Measurements from ENCODE around the gene SLC25A42. TPM values are rescaled to one million over a fixed set of nuclear protein-coding genes. Genes with fewer than 3 reads are reported as not detected.

Gene SLC25A42
- total and polyA plus RNA-seq, 2 experiments from 2014 or later = 13.8 to 23.2 TPM

GRCh38 chr19:19119325-19120237, 55.8 kb downstream of the SLC25A42 start:
- 95% methylated on average over 36 of the region's 39 CpGs for WGBS (ENCODE audit: low lambda C conversion rate, missing lambda C conversion rate)
- Histone ChIP-seq H3K9me2 (replicated peaks; ENCODE audit: insufficient read depth) (no peaks in the 10 kb centered on the region), H3K27ac (no peak overlapping the region), H3K36me3 (replicated peaks; ENCODE audit: insufficient read depth, low read depth) (no peaks in the 10 kb centered on the region), H3K4me2 (no peak overlapping the region), H4K20me1 (ENCODE audit: insufficient read depth, poor library complexity, severe bottlenecking) (no peaks in the 10 kb centered on the region), H3K9me3 (ENCODE audit: low read depth) (peaks cover 5% of the 10 kb centered on the region), H3K4me1 (ENCODE audit: insufficient read depth) (no peaks in the 10 kb centered on the region), H3K27me3 (no peaks in the 10 kb centered on the region), H2AFZ (no peak overlapping the region), H3K4me3 (no peak overlapping the region), H3K79me2 (no peaks in the 10 kb centered on the region)
- no peak for DNase-seq (ENCODE audit: low spot score)
- TF ChIP-seq CTCF (IDR thresholded peaks at IDR 0.05; ENCODE audit: poor library complexity) = no peak

GRCh38 chr19:19120308-19121231, 56.8 kb downstream of the SLC25A42 start:
- Histone ChIP-seq H3K79me2 (no peaks in the 10 kb centered on the region), H3K4me1 (ENCODE audit: insufficient read depth) (no peaks in the 10 kb centered on the region), H3K27ac (no peak overlapping the region), H3K36me3 (replicated peaks; ENCODE audit: insufficient read depth, low read depth) (no peaks in the 10 kb centered on the region), H4K20me1 (ENCODE audit: insufficient read depth, poor library complexity, severe bottlenecking) (no peaks in the 10 kb centered on the region), H2AFZ (no peak overlapping the region), H3K4me2 (peak overlapping the region; percentile 25), H3K9me2 (replicated peaks; ENCODE audit: insufficient read depth) (no peaks in the 10 kb centered on the region), H3K4me3 (no peak overlapping the region), H3K9me3 (ENCODE audit: low read depth) (peaks cover 5% of the 10 kb centered on the region), H3K27me3 (no peaks in the 10 kb centered on the region)
- DNase-seq (ENCODE audit: low spot score) = peak; percentile 72
- TF ChIP-seq EZH2phosphoT487 (IDR thresholded peaks at IDR 0.05; ENCODE audit: low read depth, severe bottlenecking, unreplicated experiment) = no peak
- 70% methylated on average over 31 of the region's 39 CpGs for WGBS (ENCODE audit: low lambda C conversion rate, missing lambda C conversion rate)

GRCh38 chr19:19121371-19121770, 57.6 kb downstream of the SLC25A42 start:
- TF ChIP-seq EZH2phosphoT487 (IDR thresholded peaks at IDR 0.05; ENCODE audit: low read depth, severe bottlenecking, unreplicated experiment) (no peak), CTCF (IDR thresholded peaks at IDR 0.05; ENCODE audit: poor library complexity) (no peak), EZH2 (IDR thresholded peaks at IDR 0.05; ENCODE audit: borderline replicate concordance) (no peak)
- Histone ChIP-seq H3K9me3 (ENCODE audit: low read depth) (peaks cover 5% of the 10 kb centered on the region), H3K79me2 (no peaks in the 10 kb centered on the region), H2AFZ (no peak overlapping the region), H3K4me1 (ENCODE audit: insufficient read depth) (no peaks in the 10 kb centered on the region), H3K4me3 (no peak overlapping the region), H3K36me3 (replicated peaks; ENCODE audit: insufficient read depth, low read depth) (no peaks in the 10 kb centered on the region), H3K27ac (no peak overlapping the region), H3K27me3 (no peaks in the 10 kb centered on the region), H4K20me1 (ENCODE audit: insufficient read depth, poor library complexity, severe bottlenecking) (no peaks in the 10 kb centered on the region), H3K4me2 (no peak overlapping the region), H3K9me2 (replicated peaks; ENCODE audit: insufficient read depth) (no peaks in the 10 kb centered on the region)
- 94% methylated on average over 8 of the region's 10 CpGs for WGBS (ENCODE audit: low lambda C conversion rate, missing lambda C conversion rate)
- no peak for DNase-seq (ENCODE audit: low spot score)

GRCh38 chr19:19122902-19123301, 59.1 kb downstream of the SLC25A42 start:
- H3K4me3 ChIP-seq = no peak overlapping the region
- H3K27ac ChIP-seq = no peak overlapping the region
- DNase-seq (ENCODE audit: low spot score) = no peak
- H4K20me1 ChIP-seq (ENCODE audit: insufficient read depth, poor library complexity, severe bottlenecking) = no peaks in the 10 kb centered on the region
- H3K36me3 ChIP-seq (replicated peaks; ENCODE audit: insufficient read depth, low read depth) = no peaks in the 10 kb centered on the region
- no peak overlapping the region for H3K4me2 ChIP-seq
- no peak for TF ChIP-seq EZH2phosphoT487 (IDR thresholded peaks at IDR 0.05; ENCODE audit: low read depth, severe bottlenecking, unreplicated experiment)
- TF ChIP-seq EZH2 (IDR thresholded peaks at IDR 0.05; ENCODE audit: borderline replicate concordance) = no peak
- TF ChIP-seq CTCF (IDR thresholded peaks at IDR 0.05; ENCODE audit: poor library complexity) = no peak
- H3K79me2 ChIP-seq = no peaks in the 10 kb centered on the region
- no peaks in the 10 kb centered on the region for H3K4me1 ChIP-seq (ENCODE audit: insufficient read depth)
- peaks cover 5% of the 10 kb centered on the region for H3K9me3 ChIP-seq (ENCODE audit: low read depth)
- 94% methylated on average over 1 of the region's 1 CpG for WGBS (ENCODE audit: low lambda C conversion rate, missing lambda C conversion rate)
- no peaks in the 10 kb centered on the region for H3K9me2 ChIP-seq (replicated peaks; ENCODE audit: insufficient read depth)
- no peak overlapping the region for H2AFZ ChIP-seq
- H3K27me3 ChIP-seq = no peaks in the 10 kb centered on the region
